Activated effector memory CD4-positive, alpha-beta T cell treated with Interleukin-2 at 50 U/mL for 16 hours (primary cell): ENCODE data around the gene MSANTD1.

Experiments used
- DNase-seq: peaks from one replicate; pipeline ENCODE4 v3.0.0-alpha.2; 2020

The MSANTD1 gene

GRCh38 chr4:3304831-3305609, 56.1 kb downstream of the MSANTD1 start:
- no peak for DNase-seq

GRCh38 chr4:3305610-3306371, 56.8 kb downstream of the MSANTD1 start:
- no peak for DNase-seq
